Measurements from ENCODE around the gene EHMT1.

The EHMT1 gene

GRCh38 chr9:137827908-137828526 is 209.2 kb downstream of the EHMT1 start:
- in situ Hi-C loops (cut with HindIII; ENCODE audit: low sequenced_read_pairs): no loop called here
- DNase-seq (ENCODE audit: low read depth): no peak
- H3K4me3 ChIP-seq (ENCODE audit: low read depth, low read length): no peak overlapping the region
- no peak for TF ChIP-seq CTCF (IDR thresholded peaks at IDR 0.05; ENCODE audit: low read depth, low read length, missing control alignments)

GRCh38 chr9:137828527-137829259 is 209.9 kb downstream of the EHMT1 start:
- in situ Hi-C loops (cut with HindIII; ENCODE audit: low sequenced_read_pairs): no loop called here
- no peak for TF ChIP-seq CTCF (IDR thresholded peaks at IDR 0.05; ENCODE audit: low read depth, low read length, missing control alignments)
- no peak overlapping the region for H3K4me3 ChIP-seq (ENCODE audit: low read depth, low read length)
- DNase-seq (ENCODE audit: low read depth): peak; percentile 12

- no peak for DNase-seq (ENCODE audit: low read depth)
- TF ChIP-seq CTCF (IDR thresholded peaks at IDR 0.05; ENCODE audit: low read depth, low read length, missing control alignments): no peak
- in situ Hi-C loops (cut with HindIII; ENCODE audit: low sequenced_read_pairs): no loop called here
- H3K4me3 ChIP-seq (ENCODE audit: low read depth, low read length): no peak overlapping the region
These were observed 210.6 kb downstream of the EHMT1 start for GRCh38 chr9:137829260-137829996.

- H3K4me3 ChIP-seq (ENCODE audit: low read depth, low read length): no peak overlapping the region
- no peak for TF ChIP-seq CTCF (IDR thresholded peaks at IDR 0.05; ENCODE audit: low read depth, low read length, missing control alignments)
- in situ Hi-C loops (cut with HindIII; ENCODE audit: low sequenced_read_pairs): no loop called here
- no peak for DNase-seq (ENCODE audit: low read depth)
These were observed 213.4 kb downstream of the EHMT1 start for GRCh38 chr9:137832191-137832700.

GRCh38 chr9:137832830-137833590 is 214.2 kb downstream of the EHMT1 start:
- in situ Hi-C loops (cut with HindIII; ENCODE audit: low sequenced_read_pairs): no loop called here
- DNase-seq (ENCODE audit: low read depth): no peak
- TF ChIP-seq CTCF (IDR thresholded peaks at IDR 0.05; ENCODE audit: low read depth, low read length, missing control alignments): no peak
- no peak overlapping the region for H3K4me3 ChIP-seq (ENCODE audit: low read depth, low read length)

Measured in astrocyte of the cerebellum (primary cell).